GM12891 (cell line): ENCODE data around the gene ABLIM2.

Source experiments
- DNase-seq: peaks from one replicate; pipeline ENCODE4 v3.0.0; 2011; ENCODE audit warnings: low spot score; ENCODE audit not compliant: insufficient read length
- FAIRE-seq: peaks from 2 replicates; lab custom pipeline; 2011; peaks lifted over from hg19 to GRCh38; lab: Jason Lieb, UNC
- PAX5 ChIP-seq: IDR thresholded peaks from 2 replicates; pipeline ENCODE4 v1.6.1; 2011; ENCODE audit warnings: low read length, moderate library complexity, mild to moderate bottlenecking; ENCODE audit not compliant: insufficient read depth, severe bottlenecking
- POLR2A ChIP-seq: IDR thresholded peaks from 2 replicates; pipeline ENCODE4 v1.6.1; 2011; ENCODE audit warnings: low read depth, low read length, control low read depth
- POLR2AphosphoS5 ChIP-seq: IDR thresholded peaks from 2 replicates; pipeline ENCODE4 v1.6.1; 2011; ENCODE audit warnings: low read depth, low read length, control low read depth
- POU2F2 ChIP-seq: IDR thresholded peaks from 2 replicates; pipeline ENCODE4 v1.6.1; 2011; ENCODE audit warnings: low read depth, mild to moderate bottlenecking, control low read depth, low read length, moderate library complexity
- SPI1 ChIP-seq: IDR thresholded peaks from 2 replicates; pipeline ENCODE4 v1.6.1; 2011; ENCODE audit warnings: low read depth, low read length, control low read depth
- TAF1 ChIP-seq: IDR thresholded peaks from 2 replicates; pipeline ENCODE4 v1.6.1; 2011; ENCODE audit warnings: low read depth, low read length, control low read depth

Gene ABLIM2

DNA sequence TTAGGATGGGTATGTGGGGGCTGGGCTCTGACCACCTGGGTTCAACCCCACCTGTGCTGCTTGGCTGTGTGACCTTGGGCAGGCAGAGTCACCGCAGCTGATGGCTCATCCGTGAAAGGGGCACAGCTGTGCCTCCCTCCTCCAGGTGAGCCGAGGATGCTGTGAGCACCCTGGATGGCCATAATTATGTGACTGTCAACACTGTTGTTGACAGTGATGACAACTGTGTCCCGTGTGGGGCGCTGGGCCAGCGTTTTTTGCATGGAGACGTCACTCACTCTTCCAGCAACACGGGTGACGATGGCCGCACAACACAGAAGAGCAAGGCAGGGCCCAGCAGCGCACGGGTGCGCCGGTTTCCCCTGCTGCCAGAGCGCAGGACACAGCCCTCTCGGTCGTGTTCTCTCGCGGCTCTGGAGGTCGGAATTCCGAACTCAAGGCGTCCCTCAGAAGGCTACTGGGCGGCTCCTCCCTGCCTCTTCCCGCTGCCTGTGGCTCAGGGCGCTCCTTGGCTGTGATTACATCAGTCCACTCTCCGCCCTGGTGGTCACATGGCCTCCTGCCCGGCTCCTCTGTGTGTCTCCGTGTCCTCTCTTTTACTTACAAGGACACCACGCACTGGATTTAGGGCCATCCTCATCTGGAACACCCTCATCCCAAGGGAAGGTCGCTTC, 41.8 kb upstream of the ABLIM2 start:
- TF ChIP-seq POU2F2 (no peak), SPI1 (no peak), TAF1 (no peak), PAX5 (no peak), POLR2AphosphoS5 (no peak), POLR2A (no peak)
- FAIRE-seq (no peak), DNase-seq (no peak)

- peak; percentile 90 for FAIRE-seq
- DNase-seq: no peak
- TF ChIP-seq POU2F2 (no peak), SPI1 (no peak), PAX5 (no peak), POLR2AphosphoS5 (no peak), TAF1 (no peak), POLR2A (no peak)
Observed at GRCh38 chr4:8199594-8200301, 41.1 kb upstream of the ABLIM2 start.

DNA sequence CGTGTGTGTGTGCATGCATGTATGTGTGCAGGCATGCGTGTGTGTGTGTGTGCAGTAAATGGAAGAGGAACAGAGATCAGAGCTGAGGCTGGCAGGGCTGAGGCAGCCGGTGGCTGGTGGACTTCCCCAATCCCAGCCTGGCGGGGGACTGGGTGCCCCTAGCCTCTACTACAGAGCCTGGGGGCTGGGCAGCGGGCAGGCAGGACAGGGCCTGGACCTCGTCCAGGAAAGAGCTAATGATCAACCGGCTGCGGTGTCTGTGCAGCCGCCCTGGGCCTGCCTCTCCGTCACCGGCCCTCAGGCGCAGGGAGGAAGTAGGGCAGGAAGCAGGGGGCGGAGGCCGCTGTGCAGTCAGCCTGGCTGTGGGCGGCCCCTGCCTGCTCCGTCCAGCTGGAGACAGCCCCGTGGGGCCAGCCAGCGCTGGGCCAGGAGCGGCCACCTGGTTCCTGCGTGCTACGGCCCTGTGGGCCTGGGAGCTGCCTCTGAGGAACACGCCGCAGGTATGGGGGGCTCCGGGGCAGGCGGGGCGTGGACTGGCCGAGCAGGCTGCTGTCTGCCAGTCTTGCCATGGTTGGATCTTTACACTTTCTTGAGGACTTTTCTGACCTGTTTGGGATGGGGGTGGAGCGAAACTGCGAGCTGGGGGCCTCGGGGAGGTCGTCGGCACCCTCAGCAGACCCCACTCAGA, 40.4 kb upstream of the ABLIM2 start, which contains the start of gene SH3TC1:
SH3TC1 (plus strand) TSS at position 385 of the 688 bp plus-strand sequence. CDS start 5,905 bp downstream, outside the sequence.
- peak; percentile 99 for FAIRE-seq
- DNase-seq: peak; percentile 89
- TF ChIP-seq TAF1 (no peak), PAX5 (peak; percentile 91), SPI1 (peak; percentile 79), POLR2AphosphoS5 (peak; percentile 74), POLR2A (peak; percentile 63; the same call in 1 of the 2 replicates), POU2F2 (peak; percentile 98)

GRCh38 chr4:8198206-8198905, 39.7 kb upstream of the ABLIM2 start:
- TF ChIP-seq TAF1 (no peak), POLR2A (no peak), SPI1 (no peak), POLR2AphosphoS5 (no peak), POU2F2 (no peak), PAX5 (no peak)
- DNase-seq (no peak), FAIRE-seq (no peak)

GRCh38 chr4:8197521-8197920, 38.9 kb upstream of the ABLIM2 start:
- no peak for FAIRE-seq
- no peak for DNase-seq
- TF ChIP-seq POLR2AphosphoS5: no peak
- TF ChIP-seq TAF1: no peak
- no peak for TF ChIP-seq PAX5
- no peak for TF ChIP-seq POLR2A
- TF ChIP-seq SPI1: no peak
- TF ChIP-seq POU2F2: no peak

DNA sequence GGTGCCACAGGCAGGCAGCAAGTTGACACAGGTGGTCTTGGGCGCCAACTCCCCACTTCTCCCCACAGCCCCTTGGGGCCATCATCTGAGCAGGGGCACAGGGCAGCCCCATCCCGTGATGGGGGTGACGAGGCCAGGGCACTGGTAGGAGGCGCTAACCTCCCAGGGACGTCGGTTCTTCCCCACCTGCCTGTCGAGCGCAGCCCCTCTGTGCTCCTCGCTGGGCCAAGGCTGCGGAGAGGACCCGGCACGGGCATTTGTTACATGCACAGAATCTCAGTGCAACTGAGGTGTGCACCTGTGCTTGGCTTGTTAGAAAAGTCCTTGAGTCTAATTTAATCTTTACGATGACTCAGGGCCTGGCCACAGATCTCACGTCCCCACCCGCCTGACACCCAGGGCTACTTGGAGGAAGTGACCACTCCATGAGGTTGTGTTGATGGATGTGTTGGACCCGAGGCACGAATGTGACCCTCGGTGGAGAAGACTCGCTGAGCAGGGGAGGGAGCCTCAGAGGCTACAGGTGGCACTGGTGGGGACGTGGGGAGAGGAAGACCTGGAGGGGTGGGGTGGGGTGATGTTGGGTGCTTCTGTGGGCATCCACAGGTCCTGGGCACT, 37.3 kb upstream of the ABLIM2 start:
- no peak for TF ChIP-seq POU2F2
- TF ChIP-seq POLR2A: no peak
- no peak for TF ChIP-seq TAF1
- TF ChIP-seq SPI1: no peak
- no peak for TF ChIP-seq PAX5
- no peak for TF ChIP-seq POLR2AphosphoS5
- FAIRE-seq (no peak), DNase-seq (no peak)

GRCh38 chr4:8195431-8195830, 36.8 kb upstream of the ABLIM2 start:
- DNase-seq (no peak), FAIRE-seq (no peak)
- TF ChIP-seq POLR2A (no peak), SPI1 (no peak), POU2F2 (no peak), TAF1 (no peak), POLR2AphosphoS5 (no peak), PAX5 (no peak)
